Caco-2 (cell line): ENCODE data around the gene SLC35G2. TPM values are rescaled to one million over a fixed set of nuclear protein-coding genes. Genes with fewer than 3 reads are reported as not detected.

Experiments
- BruUV-seq: library from RNA; stranded (reverse); fragments of 400-500 nt; replicated peaks from 2 replicates; lab custom pipeline; 2021; lab: Mats Ljungman, UMichigan
- CTCF ChIA-PET: fragments of 300-600 bp; sonication (Branson Sonifier 250); formaldehyde crosslinking; loops from one replicate; lab custom pipeline; 2022; ENCODE audit warnings: antibody characterized with exemption; lab: Charles Lee
- POLR2A ChIA-PET: fragments of 300-600 bp; sonication (Branson Sonifier 250); formaldehyde crosslinking; loops from one replicate; lab custom pipeline; 2022; ENCODE audit warnings: antibody characterized with exemption; lab: Charles Lee
- DNase-seq, 2 experiments: peaks; one replicate each; pipeline versions ENCODE4 v3.0.0 to v3.0.0-alpha.2; 2020 to 2022
- H3K27me3 ChIP-seq: replicated peaks from 2 replicates; pipeline ENCODE4 v1.6.0; 2011; ENCODE audit warnings: low read length; ENCODE audit not compliant: control insufficient read depth, insufficient read depth
- H3K36me3 ChIP-seq: 2 replicates; pipeline ENCODE4 v1.5.1; 2011; ENCODE audit warnings: low read length; ENCODE audit not compliant: control insufficient read depth, insufficient read depth
- H3K4me1 ChIP-seq: fragments of 250-450 bp; sonication (Bioruptor Pico); 2 replicates; pipeline ENCODE4 v1.5.1; 2020; ENCODE audit warnings: mild to moderate bottlenecking
- H3K4me3 ChIP-seq: 2 replicates; pipeline ENCODE4 v1.5.1; 2011; ENCODE audit warnings: low read depth, mild to moderate bottlenecking, control low read depth, low read length
- H3K9me3 ChIP-seq: fragments of 250-450 bp; sonication (Bioruptor Pico); 2 replicates; pipeline ENCODE4 v1.5.1; 2020; ENCODE audit warnings: mild to moderate bottlenecking, moderate library complexity
- H3K27ac Mint-ChIP-seq: one replicate; pipeline ENCODE4 v1.8.0; 2022; ENCODE audit warnings: mixed read lengths; ENCODE audit not compliant: unreplicated experiment
- H3K27me3 Mint-ChIP-seq: one replicate; pipeline ENCODE4 v1.8.0; 2022; ENCODE audit warnings: mixed read lengths; ENCODE audit not compliant: insufficient read depth, unreplicated experiment
- H3K36me3 Mint-ChIP-seq: one replicate; pipeline ENCODE4 v1.8.0; 2022; ENCODE audit warnings: mild to moderate bottlenecking, mixed read lengths; ENCODE audit not compliant: insufficient read depth, unreplicated experiment
- H3K4me1 Mint-ChIP-seq: one replicate; pipeline ENCODE4 v1.8.0; 2022; ENCODE audit warnings: low read depth, mixed read lengths; ENCODE audit not compliant: unreplicated experiment
- H3K4me3 Mint-ChIP-seq: one replicate; pipeline ENCODE4 v1.8.0; 2022; ENCODE audit warnings: mild to moderate bottlenecking, moderate library complexity, mixed read lengths; ENCODE audit not compliant: unreplicated experiment
- H3K9me3 Mint-ChIP-seq: one replicate; pipeline ENCODE4 v1.8.0; 2022; ENCODE audit warnings: mixed read lengths; ENCODE audit not compliant: unreplicated experiment
- intact Hi-C: fragments of 100-400 bp; cut with micrococcal nuclease; formaldehyde crosslinking; loops from one replicate; pipeline ENCODE4 v1.10.0; 2022; ENCODE audit not compliant: unreplicated experiment
- total RNA-seq: library from RNA; stranded (reverse); gene quantifications from 2 replicates; pipeline ENCODE4 v1.2.3, GENCODE V29; 2022
- TF ChIP-seq, protein P1 (sequence below), 2 experiments: fragments of 200-600 bp in 1 of 2; IDR thresholded peaks; 1 replicate in 1 of 2; 2 replicates in 1 of 2; pipeline versions ENCODE4 v1.5.1 to v1.8.0; 2011 to 2022; ENCODE audit warnings: antibody characterized with exemption in 1 of 2, control low read depth in 1 of 2, inconsistent platforms in 1 of 2, low read depth in 1 of 2, low read length in 1 of 2, mild to moderate bottlenecking in 1 of 2, moderate library complexity in 1 of 2; ENCODE audit not compliant: insufficient read depth in 1 of 2, severe bottlenecking in 1 of 2, unreplicated experiment in 1 of 2

The SLC35G2 gene
- total RNA-seq, 1 experiment from 2014 or later: 4.2 TPM

DNA sequence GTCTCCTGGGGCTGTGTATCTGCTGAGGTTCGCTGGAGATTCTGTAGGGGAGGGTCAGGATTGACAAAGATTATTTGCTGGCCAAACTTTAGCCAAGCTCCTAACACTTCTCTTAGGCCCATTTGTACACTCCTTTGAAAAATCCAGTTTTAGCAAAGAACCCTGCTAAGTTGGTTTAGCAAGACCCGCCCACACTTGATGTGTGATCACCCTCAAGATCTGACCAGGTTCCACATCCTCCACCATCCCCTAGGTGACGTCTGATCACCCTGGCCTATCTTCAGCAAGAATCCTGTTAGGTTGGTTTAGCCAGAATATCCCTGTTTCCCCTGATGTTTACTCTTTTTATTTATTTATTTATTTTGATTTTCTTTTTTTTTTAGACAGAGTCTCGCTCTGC is 14.8 kb upstream of the SLC35G2 start:
- Mint-ChIP-seq H3K36me3 (no peaks in the 10 kb centered on the region), H3K4me1 (peaks cover 6% of the 10 kb centered on the region), H3K4me3 (no peak overlapping the region), H3K27ac (no peak overlapping the region), H3K27me3 (no peaks in the 10 kb centered on the region), H3K9me3 (no peaks in the 10 kb centered on the region)
- H3K36me3 ChIP-seq: no peaks in the 10 kb centered on the region
- no peaks in the 10 kb centered on the region for H3K4me1 ChIP-seq
- intact Hi-C loops: no loop called here
- H3K4me3 ChIP-seq: no peak overlapping the region
- TF ChIP-seq, protein P1, sequence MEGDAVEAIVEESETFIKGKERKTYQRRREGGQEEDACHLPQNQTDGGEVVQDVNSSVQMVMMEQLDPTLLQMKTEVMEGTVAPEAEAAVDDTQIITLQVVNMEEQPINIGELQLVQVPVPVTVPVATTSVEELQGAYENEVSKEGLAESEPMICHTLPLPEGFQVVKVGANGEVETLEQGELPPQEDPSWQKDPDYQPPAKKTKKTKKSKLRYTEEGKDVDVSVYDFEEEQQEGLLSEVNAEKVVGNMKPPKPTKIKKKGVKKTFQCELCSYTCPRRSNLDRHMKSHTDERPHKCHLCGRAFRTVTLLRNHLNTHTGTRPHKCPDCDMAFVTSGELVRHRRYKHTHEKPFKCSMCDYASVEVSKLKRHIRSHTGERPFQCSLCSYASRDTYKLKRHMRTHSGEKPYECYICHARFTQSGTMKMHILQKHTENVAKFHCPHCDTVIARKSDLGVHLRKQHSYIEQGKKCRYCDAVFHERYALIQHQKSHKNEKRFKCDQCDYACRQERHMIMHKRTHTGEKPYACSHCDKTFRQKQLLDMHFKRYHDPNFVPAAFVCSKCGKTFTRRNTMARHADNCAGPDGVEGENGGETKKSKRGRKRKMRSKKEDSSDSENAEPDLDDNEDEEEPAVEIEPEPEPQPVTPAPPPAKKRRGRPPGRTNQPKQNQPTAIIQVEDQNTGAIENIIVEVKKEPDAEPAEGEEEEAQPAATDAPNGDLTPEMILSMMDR (IDR thresholded peaks at IDR 0.05; ENCODE audit: insufficient read depth in 1 of 2, low read depth in 1 of 2, low read length in 1 of 2, severe bottlenecking in 1 of 2, unreplicated experiment in 1 of 2): no peak
- POLR2A ChIA-PET: no interaction called here
- no peaks in the 10 kb centered on the region for H3K9me3 ChIP-seq
- CTCF ChIA-PET: no interaction called here
- BruUV-seq: no TSS peak
- no peak for DNase-seq
- H3K27me3 ChIP-seq: no peaks in the 10 kb centered on the region

DNA sequence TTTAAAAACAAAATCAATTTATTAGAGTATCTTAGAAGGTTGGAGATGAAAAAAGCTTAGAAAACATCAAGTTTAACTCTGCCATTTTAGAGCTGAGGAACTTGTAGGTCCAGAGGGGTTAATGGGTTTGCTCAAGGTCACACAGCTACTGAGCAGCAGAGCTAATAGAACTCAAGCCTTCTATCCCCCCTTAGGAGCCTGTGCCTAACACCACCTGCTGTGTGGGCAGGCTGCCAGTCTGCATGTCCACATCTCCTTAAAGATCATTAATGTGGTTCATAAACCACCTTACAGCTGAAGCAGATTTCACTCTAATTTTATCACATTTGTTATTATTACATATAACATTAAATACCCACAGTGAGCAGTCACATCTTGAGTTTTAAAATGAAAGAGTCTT is 14.1 kb upstream of the SLC35G2 start:
- H3K36me3 Mint-ChIP-seq: no peaks in the 10 kb centered on the region
- Histone ChIP-seq H3K9me3 (no peaks in the 10 kb centered on the region), H3K27me3 (no peaks in the 10 kb centered on the region), H3K4me3 (no peak overlapping the region), H3K36me3 (no peaks in the 10 kb centered on the region), H3K4me1 (no peaks in the 10 kb centered on the region)
- no TSS peak for BruUV-seq
- TF ChIP-seq, protein P1 (IDR thresholded peaks at IDR 0.05; ENCODE audit: insufficient read depth in 1 of 2, low read depth in 1 of 2, low read length in 1 of 2, severe bottlenecking in 1 of 2, unreplicated experiment in 1 of 2): no peak
- H3K27ac Mint-ChIP-seq: no peak overlapping the region
- H3K4me3 Mint-ChIP-seq: no peak overlapping the region
- no peaks in the 10 kb centered on the region for H3K27me3 Mint-ChIP-seq
- ChIA-PET CTCF (no interaction called here), POLR2A (no interaction called here)
- no peaks in the 10 kb centered on the region for H3K9me3 Mint-ChIP-seq
- intact Hi-C loops: no loop called here
- DNase-seq: no peak
- H3K4me1 Mint-ChIP-seq: peaks cover 6% of the 10 kb centered on the region

DNA sequence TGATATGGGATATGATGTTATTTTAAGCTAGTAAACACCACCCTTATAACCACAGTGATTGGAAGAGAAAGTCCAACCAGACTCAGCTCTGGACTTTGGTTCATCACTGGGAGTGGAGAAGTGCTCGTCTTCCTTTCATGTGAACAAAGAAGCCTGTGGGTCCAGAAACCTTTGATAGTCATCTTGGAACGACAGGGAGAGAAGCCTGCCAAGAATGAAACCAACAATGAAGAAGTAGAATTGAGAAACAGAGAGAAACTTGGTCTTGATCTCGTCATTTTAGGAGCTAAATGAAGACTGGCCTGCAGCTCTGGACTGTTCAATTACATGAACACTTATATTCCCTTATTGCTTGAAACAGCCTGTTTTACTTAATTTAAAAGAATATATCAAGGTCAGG is 13.1 kb upstream of the SLC35G2 start:
- Mint-ChIP-seq H3K27ac (no peak overlapping the region), H3K9me3 (no peaks in the 10 kb centered on the region), H3K36me3 (no peaks in the 10 kb centered on the region), H3K4me1 (peaks cover 6% of the 10 kb centered on the region), H3K27me3 (no peaks in the 10 kb centered on the region), H3K4me3 (no peak overlapping the region)
- Histone ChIP-seq H3K36me3 (no peaks in the 10 kb centered on the region), H3K27me3 (no peaks in the 10 kb centered on the region), H3K9me3 (no peaks in the 10 kb centered on the region), H3K4me1 (no peaks in the 10 kb centered on the region), H3K4me3 (no peak overlapping the region)
- no peak for DNase-seq
- TF ChIP-seq, protein P1 (IDR thresholded peaks at IDR 0.05; ENCODE audit: insufficient read depth in 1 of 2, low read depth in 1 of 2, low read length in 1 of 2, severe bottlenecking in 1 of 2, unreplicated experiment in 1 of 2): no peak
- no TSS peak for BruUV-seq
- CTCF ChIA-PET: no interaction called here
- POLR2A ChIA-PET: no interaction called here
- intact Hi-C loops: no loop called here
